Stimulated activated CD4-positive, alpha-beta T cell treated with anti-CD3 and anti-CD28 coated beads, Interleukin-15, amount 100 ng/mL, for 1 hour (primary cell): Measurements from ENCODE around the gene PRXL2B.
"Not testable (repeated sequence)": the region's sequence is repeated elsewhere in the genome, so short reads cannot be mapped to it uniquely, and the experiment has no call there.

Source experiments
- DNase-seq, 2 donors: peaks; one replicate each; pipeline ENCODE4 v3.0.0-alpha.2; 2020; ENCODE audit warnings: low read depth in 1 of 2, low spot score in 1 of 2

Gene PRXL2B

GRCh38 chr1:2550309-2550861 is 36.2 kb upstream of the PRXL2B start:
- DNase-seq, result not testable (repeated sequence)

DNA sequence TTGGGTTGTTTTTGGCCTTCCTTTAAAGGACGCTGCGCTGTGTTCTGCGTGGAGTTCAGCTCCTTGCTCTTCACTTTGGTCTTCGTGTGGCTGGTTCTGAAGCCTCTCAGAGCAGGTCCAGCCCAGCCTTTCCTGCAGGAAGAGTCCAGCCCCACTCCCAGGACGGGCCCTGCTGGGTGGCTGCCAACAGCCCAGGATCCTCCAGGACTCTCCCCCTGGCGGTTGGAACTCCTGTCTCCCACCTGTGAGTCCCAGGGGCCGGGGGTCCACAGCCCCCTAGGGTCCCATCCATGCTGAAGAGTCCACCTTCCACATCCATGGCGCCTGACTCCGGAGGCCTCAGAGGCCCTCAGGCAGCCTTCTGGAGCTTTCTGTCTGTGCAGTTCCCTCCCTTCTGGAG is 35.0 kb upstream of the PRXL2B start:
- DNase-seq, result not testable (repeated sequence)

GRCh38 chr1:2552189-2552588 is 34.4 kb upstream of the PRXL2B start:
- DNase-seq, result no peak

DNA sequence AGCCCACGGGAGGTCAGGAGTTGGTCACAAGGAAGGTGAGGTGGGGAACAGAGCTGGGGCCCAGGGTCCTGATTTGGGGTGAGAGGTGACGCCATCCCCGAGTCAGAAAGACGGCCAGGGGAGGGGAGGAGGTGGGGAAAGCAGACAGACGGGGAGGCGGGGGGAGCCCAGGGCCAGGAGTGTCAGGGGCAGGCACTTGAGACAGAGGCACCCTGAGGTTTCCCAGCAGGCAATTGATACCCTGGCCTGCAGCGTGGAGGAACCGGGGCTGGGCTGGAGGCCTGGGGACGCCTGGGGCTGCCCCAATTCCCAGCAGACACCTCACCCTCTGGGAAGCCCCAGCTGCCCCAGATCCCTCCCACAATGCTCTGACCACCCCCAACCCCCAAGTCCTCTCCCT is 33.5 kb upstream of the PRXL2B start:
- not testable (repeated sequence) for DNase-seq

DNA sequence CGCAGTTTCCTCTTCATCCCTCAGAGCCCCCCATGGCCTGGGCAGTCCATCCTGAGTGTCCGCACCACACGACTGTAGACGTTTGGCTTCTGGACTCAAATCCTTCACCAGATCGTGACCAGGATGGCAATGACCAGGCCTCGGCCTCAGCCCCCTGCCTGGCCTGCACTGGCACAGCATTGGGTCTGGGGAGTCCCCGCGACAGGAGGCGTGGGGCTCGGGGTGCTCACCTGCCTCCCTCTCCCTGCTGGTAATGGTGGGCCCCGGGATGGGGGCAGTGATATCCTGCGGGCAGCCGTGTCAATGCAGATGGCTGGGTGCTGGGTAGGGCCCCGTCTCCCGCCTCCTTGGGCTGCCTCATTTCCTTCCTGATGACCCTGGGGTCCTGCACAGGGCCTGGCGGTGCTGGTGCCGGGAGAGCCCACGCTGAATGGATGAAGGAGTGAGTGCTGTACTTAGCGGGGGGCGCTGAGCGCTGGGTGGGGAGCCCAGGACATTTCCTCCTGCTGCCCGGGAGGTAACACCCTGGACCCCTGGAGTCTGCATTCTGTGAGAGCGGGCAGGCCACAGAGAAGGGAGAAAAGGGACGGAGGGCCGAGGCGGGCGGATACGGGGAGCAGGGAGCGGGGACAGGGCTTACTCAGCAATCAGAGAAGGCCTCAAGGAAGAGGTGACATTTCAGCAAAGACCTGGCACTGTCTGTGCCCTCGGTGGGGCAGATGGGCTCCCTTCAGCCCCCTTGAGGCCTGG is 32.5 kb upstream of the PRXL2B start:
- no peak for DNase-seq

DNA sequence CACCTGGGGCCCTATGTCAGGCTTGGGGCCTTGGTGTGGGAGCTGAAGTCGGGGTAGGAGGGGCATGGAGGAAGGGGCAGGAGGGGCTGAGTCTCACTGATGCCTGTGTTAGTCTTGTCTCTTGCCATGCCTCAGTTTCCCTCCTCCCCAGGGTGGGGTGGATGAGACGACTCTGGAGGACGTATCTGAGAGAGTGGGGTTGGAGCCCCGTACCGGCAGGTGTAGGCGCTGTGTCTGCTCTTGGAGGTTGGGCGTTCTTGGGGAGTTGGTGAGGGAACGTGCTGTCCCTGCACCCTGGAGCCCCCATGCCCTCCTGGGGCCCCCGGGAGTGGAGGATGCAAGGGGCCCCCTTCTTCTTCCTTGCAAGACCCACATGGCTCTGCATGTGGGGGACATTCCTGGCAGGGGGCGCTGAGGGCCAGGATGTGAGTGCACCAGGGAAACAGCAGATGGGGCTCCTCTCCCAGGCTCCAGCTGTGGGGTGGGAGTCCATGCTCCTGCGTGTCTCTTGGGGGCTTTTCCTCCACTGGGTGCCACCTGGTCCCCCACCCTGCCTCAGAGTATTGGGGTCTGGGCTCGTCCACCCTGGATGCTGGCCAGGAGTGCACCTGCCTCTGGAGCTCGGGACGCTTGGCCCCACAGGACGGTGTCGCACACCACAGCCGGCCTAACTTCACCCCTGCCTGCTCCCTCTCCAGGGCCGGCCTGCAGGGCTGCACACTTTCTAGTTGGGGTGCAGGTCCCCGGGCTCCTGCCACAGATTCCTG is 31.8 kb upstream of the PRXL2B start:
- peak in 1 of 2 donors; percentile 42 for DNase-seq

DNA sequence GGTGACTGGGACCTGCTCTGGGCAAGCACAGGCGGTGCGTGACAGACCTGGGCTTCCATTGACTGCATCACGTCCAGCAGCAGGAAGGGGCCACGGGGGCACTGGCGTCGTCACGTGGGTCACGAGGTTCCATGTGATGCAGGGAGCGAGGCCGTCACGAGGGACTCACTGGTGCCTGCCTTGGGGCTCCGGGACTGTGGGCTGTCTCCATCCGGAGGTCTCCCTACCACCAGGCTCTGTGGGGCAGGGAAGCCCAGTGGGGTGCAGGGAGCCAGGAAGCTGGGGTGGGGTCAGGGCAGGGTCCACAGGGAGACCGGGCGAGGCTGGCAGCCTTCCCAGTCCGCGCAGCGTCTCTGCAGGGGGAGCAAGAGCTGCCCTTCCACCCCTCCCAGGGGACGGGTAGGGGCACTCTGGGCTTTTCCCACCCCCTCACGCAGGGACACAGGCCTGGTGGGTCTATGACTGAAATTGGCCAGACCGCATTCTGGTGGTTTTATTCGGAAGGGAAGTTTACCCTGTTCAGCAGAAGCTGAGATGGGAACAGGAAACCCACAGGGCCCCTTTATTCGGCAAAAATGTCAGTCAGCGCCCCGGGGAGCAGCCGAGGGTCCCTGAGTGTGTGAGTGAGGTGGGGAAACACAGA is 30.8 kb upstream of the PRXL2B start:
- DNase-seq, result peak; percentile 39 to 45

GRCh38 chr1:2556277-2556677 is 30.3 kb upstream of the PRXL2B start, which contains the start of gene TNFRSF14:
Gene TNFRSF14 (plus strand): TSS chr1:2556371. CDS start chr1:2556665, 294 bp downstream.
- DNase-seq, result peak; percentile 29 to 57

DNA sequence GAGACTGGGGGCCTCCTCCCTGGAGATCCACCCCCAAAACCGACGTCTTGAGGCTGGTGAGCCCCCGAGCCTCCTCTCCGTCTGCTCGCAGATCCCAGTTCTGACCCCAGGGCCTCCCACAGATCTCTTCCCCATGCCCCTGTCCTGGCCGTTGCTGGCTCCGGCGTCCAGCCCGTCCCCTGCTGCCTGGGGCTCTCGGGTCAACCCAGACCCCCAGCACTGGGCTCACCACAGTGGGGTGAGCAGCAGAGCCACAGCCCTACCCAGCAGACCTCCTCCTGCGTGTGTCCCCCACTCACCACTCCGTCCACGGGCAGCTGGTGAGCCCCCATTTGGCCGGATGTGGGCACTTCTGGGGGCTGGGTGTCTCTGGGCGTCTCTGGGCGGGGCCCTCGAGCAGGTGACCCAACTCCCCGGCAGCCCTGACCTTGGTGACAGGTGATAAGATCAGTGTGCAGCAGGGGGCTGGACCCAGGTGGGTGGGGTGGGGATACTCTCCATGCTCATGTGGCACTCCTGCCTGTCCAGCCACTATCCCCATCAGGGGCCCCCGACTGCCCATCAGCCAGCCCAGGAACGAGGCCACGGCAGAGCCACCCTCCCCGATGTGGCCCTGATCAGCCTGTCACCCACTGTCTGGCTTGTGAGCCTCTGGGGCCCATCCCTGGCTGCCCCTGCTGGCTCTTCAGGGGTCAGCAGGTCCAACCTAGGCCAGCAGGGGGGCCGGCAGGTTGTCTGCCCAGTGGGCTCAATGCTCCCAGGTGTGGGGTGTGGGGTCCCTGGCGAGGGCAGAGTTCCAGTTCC is 29.7 kb upstream of the PRXL2B start:
- DNase-seq, result no peak

DNA sequence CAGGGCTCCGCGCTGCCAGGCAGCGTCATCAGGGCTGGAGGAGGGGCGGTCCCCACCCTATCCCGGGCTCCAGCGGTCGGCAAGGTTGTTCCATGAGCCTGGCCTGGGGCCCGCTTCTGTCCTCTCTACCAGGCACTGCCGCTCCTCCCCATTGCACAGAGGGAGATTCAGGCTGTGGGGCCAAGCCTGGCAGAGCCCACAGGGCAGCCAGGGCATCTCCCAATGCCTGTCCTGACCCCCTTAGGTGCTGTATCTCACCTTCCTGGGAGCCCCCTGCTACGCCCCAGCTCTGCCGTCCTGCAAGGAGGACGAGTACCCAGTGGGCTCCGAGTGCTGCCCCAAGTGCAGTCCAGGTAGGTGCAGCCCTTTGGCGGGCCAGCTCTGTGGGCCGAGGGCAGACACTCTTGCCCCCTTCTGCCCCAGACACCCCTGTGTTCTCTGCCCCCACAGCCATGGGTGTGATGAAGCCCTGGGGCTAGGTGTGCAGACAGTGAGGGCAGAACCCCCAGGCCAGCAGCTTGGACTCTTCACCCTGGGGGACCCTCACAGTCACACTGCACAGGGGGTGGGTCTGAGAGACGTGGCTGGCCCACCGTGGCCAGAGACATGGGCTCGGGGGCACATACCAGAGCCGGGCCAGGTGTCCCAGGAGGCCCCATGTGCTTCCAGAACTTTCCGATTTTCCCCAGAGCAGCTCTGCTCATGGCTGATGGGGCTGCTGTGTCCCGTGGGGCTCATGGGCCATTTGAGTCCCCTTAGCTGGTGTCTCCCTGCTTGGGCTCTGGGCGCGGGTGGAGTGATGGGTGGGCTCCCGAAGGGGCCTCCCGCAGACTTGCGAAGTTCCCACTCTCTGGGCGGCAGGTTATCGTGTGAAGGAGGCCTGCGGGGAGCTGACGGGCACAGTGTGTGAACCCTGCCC is 28.8 kb upstream of the PRXL2B start:
- no peak for DNase-seq

GRCh38 chr1:2558420-2558819 is 28.2 kb upstream of the PRXL2B start:
- DNase-seq, result no peak

- DNase-seq, result no peak
Measured at GRCh38 chr1:2558861-2559260, 27.7 kb upstream of the PRXL2B start.

DNA sequence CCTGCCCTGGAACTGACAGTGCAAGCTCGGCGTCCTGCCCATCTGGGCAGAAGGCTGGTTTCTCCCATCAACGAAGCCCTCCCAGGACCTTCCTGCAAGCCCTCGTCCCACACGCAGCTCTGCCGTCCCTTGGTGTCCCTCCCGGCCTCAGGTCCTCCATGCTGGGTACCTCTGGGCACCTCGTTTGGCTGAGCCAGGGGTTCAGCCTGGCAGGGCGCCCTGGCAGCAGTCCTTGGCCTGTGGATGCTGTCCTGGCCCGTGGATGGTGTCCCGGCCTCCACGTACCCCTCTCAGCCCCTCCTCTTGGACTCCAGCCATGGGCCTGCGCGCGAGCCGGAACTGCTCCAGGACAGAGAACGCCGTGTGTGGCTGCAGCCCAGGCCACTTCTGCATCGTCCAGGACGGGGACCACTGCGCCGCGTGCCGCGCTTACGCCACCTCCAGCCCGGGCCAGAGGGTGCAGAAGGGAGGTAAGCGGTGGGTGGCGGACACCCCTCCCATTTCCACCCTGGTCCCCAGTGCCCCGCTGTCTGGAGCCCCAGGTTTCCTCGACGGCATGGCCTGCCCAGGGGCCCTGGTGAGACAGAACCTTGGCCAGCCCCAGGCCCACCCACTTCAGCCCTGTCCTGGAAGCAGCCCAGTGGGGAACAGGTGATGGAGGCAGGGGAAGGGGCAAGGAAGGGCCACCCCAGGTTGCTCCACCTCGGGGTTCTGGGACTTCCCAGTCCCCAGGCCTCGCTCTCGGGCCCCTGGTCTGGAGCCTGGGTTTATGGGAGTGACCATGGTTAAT is 26.9 kb upstream of the PRXL2B start:
- DNase-seq, result no peak

GRCh38 chr1:2560299-2561073 is 26.1 kb upstream of the PRXL2B start:
- DNase-seq, result no peak

DNA sequence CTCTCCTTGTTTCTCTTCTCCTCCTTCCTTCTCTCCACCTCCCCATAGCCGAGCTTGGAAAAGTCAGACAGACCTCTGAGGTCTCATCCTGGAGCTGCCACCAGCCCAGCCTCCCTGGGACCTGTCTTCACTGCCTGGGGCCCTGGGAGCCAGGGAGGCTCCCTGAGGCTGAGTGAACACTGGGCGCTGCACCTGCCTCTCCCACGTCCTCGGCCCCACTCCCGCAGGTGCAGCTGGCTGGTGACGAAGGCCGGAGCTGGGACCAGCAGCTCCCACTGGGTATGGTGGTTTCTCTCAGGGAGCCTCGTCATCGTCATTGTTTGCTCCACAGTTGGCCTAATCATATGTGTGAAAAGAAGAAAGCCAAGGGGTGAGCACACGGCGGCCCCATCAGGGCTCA is 25.1 kb upstream of the PRXL2B start:
- no peak for DNase-seq

GRCh38 chr1:2561898-2562895 is 24.4 kb upstream of the PRXL2B start:
- DNase-seq, result no peak

- no peak for DNase-seq
Measured at GRCh38 chr1:2563205-2563604, 23.4 kb upstream of the PRXL2B start.
